GM18909 (cell line): ENCODE results near the gene CGAS.
"Not testable (repeated sequence)": the region's sequence is repeated elsewhere in the genome, so short reads cannot be mapped to it uniquely, and the experiment has no call there.

ENCODE experiments used
- ATAC-seq: cut with Tn5 transposase; IDR thresholded peaks from one replicate; pipeline ENCODE4 v1.9.1; 2021; ENCODE audit warnings: mild to moderate bottlenecking; ENCODE audit not compliant: unreplicated experiment, poor library complexity

The CGAS gene

DNA sequence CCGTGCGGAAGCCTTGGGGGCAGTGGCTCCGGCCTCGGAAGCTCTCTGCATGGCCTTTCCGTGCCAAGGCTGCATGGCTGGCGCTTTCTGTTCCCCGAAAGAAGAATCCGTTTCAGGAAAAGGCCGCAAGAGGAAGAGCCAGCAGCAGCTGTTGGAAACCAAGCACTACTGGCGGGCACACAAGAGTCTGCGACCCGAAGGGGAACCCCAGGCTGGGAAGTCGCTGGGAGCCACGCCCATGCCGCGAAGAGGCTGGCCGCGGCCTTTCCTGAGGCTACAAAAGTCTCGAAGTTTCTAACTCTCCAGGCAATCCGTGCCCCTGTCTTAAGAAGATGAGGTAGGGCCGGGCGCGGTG, at the start of gene CGAS:
CGAS (minus strand) TSS at position 191 of the 355 bp plus-strand sequence; CDS start at position 75, 116 bp downstream.
- peak; percentile 75 for ATAC-seq

DNA sequence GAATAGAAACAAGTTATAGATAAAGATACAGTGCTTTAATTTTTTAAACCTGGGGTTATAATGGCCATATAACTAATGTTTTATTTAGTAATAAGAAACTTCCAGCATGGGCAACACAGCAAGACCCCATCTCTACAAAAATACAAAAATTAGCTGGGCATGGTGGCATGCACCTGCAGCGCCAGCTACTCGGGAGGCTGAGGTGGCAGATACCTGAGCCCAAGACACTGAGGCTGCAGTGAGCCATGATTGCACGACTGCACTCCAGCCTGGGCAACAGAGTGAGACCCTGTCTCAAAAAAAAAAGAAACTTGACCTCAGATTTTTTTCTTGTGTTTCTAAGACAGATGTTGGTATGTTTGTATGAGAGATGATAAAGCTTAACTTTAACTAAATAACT, 45.8 kb upstream of the CGAS start:
- ATAC-seq, result no peak

DNA sequence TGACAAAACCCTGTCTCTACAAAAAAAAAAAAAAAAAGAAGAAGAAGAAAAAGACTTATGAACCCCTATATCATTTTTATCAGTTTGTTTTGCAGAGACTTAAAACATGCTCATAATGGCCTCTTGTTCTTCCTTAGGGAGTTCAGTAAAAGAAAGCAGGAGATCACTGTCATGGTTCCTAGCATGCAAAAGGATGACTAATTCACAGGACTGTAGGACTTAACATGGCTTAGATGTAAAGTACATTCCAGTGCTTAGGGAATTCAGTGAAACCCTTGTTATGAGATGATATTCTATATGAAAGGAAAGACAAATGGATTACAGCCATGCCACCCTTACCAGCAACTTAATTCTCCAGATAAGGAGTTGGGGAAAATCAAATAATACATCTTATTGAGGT, 39.3 kb upstream of the CGAS start:
- no peak for ATAC-seq

DNA sequence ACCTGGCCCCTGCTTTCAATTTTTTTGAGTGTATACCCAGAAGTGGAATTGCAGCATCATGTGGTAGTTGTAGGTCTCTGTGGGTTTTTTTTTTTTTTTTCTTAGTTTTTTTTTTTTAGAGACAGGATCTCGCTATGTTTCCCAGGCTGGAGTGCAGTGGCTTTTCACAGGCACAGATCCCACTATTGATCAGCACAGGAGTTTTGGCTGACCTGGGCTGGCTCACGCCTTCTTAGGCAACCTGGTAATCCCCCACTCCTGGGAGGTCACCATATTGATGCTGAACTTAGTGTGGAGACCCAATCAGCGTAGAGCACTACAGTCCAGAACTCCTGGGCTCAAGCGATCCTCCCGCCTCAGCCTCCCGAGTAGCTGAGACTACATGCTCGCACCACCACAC, 35.4 kb upstream of the CGAS start:
- ATAC-seq, result no peak

DNA sequence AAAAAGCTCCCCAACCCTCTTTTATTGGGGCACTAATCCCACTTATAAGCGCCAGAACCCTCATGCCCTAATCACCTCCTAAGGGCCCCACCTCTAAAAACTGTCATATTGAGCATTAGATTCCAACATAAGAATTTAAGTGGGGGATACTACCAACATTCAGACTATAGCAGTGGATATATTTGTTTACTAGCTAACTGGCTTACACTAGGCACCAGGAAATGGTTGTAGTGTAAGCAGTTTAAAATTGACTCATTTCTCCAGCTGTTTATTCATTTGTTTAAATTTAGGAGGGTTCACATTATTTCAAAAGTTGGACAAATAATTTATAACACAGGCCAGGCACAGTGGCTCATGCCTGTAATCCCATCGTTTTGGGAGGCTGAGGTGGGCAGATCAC, 32.3 kb upstream of the CGAS start:
- no peak for ATAC-seq

DNA sequence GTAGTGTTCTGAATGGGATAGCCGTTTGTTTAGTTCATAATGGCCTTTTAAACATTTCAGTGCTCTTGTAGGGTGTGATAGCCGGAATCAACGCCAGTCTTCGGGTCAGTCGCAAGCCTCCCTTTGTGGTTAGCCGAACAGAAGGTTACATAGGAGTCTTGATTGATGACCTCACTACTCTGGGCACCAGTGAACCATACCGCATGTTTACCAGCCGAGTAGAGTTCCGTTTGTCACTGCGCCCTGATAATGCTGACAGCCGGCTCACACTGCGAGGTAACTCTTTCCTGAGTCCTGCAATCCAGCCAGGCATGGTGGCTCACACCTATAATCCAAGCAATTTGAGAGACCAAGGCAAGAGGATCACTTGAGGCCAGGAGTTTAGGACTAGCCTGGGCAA, 29.9 kb upstream of the CGAS start:
- no peak for ATAC-seq

DNA sequence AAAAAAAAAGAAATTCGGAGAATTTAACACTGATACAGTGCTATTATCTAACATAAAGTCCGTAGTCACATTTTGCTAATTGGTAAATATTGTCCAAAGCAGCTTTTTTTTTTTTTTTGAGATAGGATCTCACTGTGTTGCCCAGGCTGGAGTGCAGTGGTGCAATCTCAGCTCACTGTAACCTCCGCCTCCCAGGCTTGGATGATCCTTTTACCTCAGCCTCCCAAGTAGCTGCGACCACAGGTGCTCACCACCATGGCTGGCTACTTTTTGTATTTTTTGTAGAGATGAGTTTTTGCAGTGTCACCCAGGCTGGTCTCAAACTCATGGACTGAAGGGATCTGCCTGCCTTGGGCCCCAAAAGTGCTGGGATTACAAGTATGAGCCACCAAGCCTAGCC, 25.3 kb upstream of the CGAS start:
- ATAC-seq, result no peak

DNA sequence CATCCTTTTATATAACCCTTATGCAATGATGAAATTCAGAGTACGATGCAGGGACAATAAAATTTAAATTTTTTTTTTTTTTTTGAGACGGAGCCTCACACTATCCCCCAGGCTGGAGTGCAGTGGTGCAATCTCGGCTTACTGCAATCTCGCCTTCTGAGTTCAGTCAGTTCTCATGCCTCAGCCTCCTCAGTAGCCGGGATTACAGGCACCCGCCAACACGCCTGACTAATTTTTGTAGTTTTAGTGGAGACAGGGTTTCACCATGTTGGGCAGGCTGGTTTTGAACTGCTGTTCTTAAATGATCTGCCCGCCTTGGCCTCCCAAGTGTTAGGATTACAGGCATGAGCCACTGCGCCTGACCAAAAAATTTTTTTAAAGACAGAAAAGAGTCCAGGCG, 24.6 kb upstream of the CGAS start:
- ATAC-seq, result no peak

DNA sequence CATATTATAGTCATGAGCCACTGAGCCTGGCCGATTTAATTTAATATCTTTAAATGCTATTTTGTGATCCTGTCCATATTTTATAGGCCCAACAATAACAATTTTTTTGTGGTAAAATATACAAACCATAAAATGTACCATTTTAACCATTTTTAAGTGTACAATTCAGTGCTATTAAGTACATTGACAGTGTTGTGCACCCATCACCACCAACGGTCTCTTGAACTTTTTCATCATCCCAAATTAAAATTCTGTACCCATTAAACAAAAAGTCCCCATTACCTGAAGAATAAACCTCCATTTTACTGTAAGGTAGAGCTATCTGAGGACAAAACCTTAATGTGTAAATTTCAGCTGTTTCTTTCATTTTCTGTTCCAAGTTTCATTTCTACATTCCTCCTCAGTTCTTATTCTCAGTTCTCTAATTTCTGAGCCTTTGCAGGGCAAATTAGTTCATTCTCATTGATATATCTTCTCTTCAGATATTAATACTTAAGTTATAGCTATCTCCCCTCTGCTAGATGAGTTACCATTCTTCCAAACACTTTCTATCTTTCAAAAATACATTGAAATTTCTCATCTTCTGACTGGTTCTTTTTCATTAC, 19.7 kb upstream of the CGAS start:
- peak; percentile 97 for ATAC-seq

DNA sequence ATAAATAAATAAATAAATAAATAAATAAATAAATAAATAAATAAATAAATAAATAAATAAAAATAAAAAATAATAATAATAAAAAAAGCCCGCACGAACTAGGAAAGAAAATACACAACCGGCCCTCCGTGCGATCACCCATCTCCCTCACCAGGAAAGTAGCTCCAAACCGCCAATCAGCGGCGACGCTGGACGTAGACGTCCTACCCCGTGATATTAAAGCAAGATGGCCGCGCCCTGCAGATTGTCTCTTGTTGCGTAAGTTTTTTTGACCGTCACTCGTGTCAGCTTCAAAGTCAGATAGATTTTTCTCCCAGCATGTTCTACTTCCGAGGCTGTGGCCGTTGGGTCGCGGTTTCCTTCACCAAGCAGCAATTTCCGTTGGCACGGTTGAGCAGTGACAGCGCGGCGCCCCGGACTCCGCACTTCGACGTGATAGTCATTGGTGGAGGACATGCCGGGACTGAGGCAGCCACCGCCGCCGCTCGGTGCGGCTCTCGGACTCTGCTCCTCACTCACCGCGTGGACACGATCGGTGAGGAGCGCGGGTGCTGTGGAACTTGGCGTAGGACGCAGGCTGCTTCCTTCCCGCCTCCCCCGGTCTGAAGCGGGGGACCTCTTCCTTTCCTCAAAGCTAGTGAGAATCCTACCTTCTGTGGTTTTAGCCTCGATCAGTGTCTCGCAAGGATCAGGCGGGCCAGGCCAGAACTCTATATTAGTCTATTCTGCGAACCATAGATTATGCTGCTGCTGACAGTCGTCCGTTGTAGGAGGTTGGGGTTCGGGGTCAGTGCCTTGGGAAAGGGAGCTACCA, 9.6 kb upstream of the CGAS start, which contains the start of gene MTO1:
MTO1 (plus strand) TSS at position 201 of the 814 bp plus-strand sequence; CDS start at position 319, 118 bp downstream.
- ATAC-seq, result peak; percentile 97

DNA sequence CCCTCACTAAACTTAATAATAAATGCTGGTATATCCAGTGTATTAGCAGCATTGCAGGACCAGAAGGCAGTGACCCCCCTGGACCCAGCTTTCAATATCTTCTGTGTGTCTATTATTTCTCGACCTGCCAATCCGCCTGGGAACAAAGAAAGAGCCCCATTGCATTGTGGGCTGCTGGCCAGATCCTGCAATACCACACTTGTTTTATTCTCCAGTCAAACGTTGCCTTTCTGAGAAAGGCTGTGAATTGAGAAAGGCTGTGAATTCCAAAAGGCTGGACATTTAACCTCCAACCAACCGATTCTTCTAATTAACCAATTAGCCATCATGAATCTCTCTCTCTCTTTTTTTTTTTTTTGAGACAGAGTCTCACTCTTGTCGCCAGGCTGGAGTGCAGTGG, 8.0 kb upstream of the CGAS start:
- no peak for ATAC-seq

DNA sequence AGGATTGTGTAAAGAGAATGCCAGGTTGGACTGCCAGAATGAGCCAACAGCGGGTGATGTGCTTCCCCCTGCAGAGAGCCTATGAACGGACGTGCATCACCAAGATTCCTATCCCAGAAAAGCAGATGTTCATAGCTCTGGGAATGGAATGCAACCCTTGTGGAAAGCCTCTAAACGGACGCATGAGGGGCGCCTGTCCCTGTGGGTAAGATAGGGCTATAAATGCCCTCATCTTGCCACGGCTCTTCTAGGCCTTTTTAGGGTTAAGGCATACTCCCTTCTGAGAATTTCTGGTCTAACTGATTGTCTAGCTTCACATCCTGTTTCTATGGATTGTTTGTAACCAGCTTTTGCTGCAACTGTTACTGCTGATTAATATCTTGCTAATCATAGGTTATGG, 7.4 kb upstream of the CGAS start:
- ATAC-seq, result not testable (repeated sequence)

DNA sequence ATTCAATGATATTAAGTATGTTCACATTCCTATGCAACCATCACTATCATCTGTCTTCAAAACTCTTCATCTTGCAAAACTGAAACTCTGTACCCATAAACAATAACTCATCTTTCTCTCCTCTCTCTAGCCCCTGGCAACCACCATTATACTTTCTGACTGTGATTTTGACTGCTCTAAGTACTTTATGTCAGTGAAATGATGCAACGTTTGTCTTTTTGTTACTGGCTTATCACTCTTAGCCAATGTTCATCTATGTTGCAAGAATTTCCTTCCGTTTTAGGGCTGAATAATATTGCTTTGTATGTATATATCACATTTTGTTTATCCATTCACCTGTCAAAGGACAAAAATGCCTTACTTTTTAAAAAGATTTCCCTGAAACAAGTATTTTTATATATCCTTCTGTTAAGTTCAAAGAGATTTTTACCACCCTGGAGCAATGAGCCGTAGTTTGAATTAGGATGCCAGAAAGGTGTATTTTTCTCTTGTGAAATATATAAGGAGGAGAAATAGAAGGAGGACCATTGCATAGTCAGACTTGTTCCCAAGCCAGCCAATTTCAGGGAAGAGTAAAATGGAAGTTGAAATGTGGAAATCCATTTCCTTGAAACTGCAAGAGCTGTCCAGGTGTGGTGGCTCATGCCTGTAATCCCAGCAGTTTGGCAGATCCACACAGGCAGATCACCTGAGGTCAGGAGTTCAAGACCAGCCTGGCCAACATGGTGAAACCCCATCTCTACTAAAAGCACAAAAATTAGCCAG, 4.0 kb upstream of the CGAS start:
- ATAC-seq, result no peak

DNA sequence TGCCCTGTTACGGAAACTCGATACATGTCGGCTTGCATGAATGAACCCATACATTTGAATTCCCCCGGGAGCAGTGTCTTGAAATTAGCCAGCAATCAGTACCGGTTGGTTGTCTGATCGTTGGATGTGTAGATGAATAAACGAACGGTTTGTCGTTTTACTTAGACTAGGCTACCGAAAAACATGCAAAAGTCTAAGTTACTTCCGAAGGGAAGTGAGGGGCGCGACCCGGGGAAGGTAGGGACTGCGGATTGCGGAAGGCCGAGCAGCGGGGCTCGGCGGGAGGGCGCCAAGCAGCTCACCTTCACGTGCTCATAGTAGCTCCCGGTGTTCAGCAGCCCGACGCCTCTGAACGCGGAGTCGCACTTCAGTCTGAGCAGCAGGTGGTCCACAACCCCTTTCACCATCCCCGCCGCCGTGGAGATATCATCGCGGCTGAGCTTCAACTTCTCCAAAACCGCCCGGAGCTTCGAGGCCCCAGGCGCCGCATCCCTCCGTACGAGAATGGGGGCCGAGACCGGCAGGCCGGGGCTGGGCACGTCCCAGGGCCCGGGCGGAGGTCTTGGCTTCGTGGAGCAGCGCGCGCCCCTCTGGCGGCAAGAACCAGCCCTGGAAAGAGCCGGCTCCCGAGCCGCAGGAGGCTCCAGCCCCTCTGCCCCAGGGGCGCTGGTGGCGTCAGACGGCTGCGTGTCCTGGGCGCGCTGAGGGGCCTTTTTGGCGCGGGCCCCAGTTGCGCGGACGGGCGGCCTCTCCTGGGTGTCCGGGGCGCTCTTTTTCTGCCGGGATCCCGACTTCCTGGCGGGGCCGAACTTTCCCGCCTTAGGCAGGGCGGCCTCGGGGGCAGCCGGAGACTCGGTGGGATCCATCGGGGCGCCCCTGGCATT, 632 bp downstream of the CGAS start:
- peak; percentile 67 for ATAC-seq

DNA sequence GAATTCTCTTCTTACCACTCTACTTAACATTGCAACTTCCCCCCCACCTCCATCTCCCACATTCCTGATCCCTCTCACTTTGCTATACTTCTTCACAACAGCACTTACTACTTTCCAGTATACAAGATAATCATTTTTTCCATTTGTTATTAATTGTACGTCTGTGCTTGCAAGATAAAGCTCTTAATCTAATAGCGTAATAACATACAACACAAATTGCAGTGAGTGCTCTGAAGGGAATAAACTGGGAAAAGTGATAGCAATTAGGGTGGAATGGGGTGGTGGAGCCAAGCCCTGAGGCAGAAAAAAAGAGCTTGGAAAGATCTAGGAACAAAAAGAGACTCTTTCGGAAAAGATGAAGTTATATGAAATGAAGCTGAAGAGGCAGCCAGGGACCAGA, 8.5 kb downstream of the CGAS start:
- ATAC-seq, result no peak

DNA sequence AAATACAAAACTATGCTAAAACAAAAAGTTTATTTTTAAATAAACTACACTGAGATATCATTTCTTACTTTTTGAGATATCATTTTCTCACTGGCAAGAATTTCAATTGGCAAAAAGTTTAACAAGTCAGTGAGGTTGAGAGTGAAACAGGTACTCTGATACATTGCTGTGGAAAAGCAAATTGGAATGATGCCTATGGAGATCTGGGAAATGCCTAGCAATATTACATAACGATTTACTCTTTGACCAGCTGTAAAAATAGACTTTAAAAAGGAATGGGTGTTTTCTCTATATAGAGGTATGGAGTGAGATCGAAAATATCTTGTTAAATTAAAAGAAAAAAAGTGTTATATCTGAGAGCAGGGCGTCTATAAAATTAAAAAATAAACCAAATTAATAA, 16.9 kb downstream of the CGAS start:
- ATAC-seq, result no peak

DNA sequence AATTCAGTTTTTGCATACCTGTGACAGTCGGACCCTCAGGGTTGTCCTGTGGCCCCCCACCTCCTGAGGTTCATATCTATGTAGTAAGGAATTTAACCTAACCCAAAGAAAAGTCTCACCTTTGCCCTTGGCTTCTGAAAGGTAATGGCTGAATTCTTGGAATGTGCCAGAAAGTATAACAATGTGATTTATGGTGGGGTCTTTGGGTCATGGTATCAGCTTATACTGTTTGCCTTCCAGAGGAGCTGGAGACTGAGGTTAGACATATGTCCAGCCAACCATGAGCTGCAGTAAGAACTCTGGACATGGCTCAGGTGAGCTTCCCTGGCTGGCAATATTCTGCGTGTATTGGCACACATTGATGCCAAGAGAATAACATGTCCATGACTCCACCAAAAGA, 30.6 kb downstream of the CGAS start:
- ATAC-seq, result no peak

DNA sequence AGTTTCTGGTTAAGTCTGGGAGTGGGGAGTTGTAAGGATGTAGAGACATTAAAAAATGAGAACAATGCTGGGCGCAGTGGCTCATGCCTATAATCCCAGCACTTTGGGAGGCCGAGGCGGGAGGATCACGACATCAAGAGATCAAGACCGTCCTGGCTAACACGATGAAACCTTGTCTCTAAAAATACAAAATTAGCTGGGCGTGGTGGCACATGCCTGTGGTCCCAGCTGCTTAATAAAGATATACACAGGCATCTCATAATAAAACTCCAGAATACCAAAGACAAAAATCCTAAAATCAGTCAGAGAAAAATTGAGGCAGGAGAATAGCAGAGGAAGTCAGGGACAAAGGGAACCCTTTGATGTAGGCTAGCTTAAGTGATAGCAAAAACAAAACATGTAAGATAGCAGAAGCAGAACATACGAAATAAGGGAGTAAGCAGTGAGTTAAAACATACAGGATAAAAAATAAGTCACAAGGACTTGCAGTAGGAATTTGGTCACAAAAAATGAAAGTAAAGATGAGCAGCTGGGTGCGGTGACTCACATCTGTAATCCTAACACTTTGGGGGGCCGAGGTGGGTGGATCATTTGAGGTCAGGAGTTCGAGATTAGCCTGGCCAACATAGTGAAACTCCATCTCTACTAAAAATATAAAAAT, 33.9 kb downstream of the CGAS start:
- ATAC-seq, result no peak

DNA sequence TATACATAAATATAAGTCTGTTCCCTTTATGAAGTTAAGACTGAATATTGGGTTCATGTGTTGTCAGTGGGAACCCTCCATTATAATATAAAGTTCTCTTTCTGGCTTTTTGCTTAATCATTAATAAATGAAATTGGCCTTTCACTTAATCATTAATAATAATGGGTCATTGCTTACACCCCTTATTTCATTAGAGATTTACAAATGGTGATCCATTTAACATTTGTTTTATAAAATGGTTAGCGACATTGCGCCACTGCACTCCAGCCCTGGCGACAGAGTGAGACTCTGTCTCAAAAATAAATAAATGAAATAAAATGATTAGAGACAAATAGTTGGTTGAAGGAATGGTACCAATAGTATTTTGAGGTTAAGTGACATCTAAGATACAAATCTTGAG, 39.0 kb downstream of the CGAS start:
- no peak for ATAC-seq

DNA sequence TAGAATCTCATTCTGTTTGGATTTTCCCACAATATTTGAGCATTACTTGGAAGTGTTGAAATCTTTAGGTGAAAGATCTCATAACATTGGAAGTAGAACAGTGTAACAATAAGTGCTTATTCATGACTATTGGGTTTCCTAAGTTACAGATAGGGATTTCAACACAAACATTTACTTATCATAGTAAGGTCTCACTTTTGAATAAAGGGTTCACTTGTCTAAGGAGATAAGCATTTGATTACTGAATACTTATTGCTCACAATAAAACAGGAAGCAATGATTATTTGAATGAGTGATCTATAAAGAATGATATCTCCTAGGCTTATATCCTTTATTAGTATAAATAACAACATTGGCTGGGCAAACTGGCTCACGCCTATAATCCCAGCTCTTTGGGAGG, 42.7 kb downstream of the CGAS start:
- no peak for ATAC-seq
